SJSA1 (cell line): ENCODE data around the gene BEGAIN. TPM values are rescaled to one million over a fixed set of nuclear protein-coding genes. Genes with fewer than 3 reads are reported as not detected.
A peak's percentile ranks its signal among the peaks of the same experiment; 100 is the strongest.

Source experiments
- DNase-seq, 2 experiments: peaks; one replicate each; pipeline ENCODE4 v3.0.0-alpha.2; 2015 to 2020; ENCODE audit warnings: low spot score in 2 of 2, low read depth in 1 of 2
- H3K27ac ChIP-seq: fragments of 250-450 bp; sonication (Bioruptor Pico); 2 replicates; pipeline ENCODE4 v1.5.1; 2020; ENCODE audit warnings: mild to moderate bottlenecking, moderate library complexity
- H3K27me3 ChIP-seq: fragments of 250-450 bp; sonication (Bioruptor Pico); replicated peaks from 2 replicates; pipeline ENCODE4 v1.5.1; 2020; ENCODE audit warnings: mild to moderate bottlenecking, moderate library complexity
- H3K36me3 ChIP-seq: fragments of 250-450 bp; sonication (Bioruptor Pico); 2 replicates; pipeline ENCODE4 v1.5.1; 2020; ENCODE audit warnings: mild to moderate bottlenecking
- H3K4me1 ChIP-seq: fragments of 250-450 bp; sonication (Bioruptor Pico); replicated peaks from 2 replicates; pipeline ENCODE4 v1.6.1; 2021; ENCODE audit warnings: mild to moderate bottlenecking
- H3K4me3 ChIP-seq: fragments of 250-450 bp; sonication (Bioruptor Pico); 2 replicates; pipeline ENCODE4 v1.5.1; 2020; ENCODE audit warnings: mild to moderate bottlenecking
- H3K9me3 ChIP-seq: fragments of 250-450 bp; sonication (Bioruptor Pico); replicated peaks from 2 replicates; pipeline ENCODE4 v1.5.1; 2020; ENCODE audit warnings: mild to moderate bottlenecking
- total RNA-seq: library from RNA; depleted of rRNA; stranded (reverse); fragments of >200 nt; shearing (Covaris generic); gene quantifications from 2 replicates; pipeline ENCODE4 v1.2.3, GENCODE V29; 2014

Gene BEGAIN
- total RNA-seq, 1 experiment from 2014 or later = not detected

- H3K27ac ChIP-seq = no peak overlapping the region
Measured at GRCh38 chr14:100546051-100546443, 41.2 kb downstream of the BEGAIN start.

GRCh38 chr14:100545359-100545758, 41.9 kb downstream of the BEGAIN start:
- Histone ChIP-seq H3K4me3 (no peak overlapping the region), H3K9me3 (no peaks in the 10 kb centered on the region; the same call in 1 of the 2 replicates), H3K27ac (no peak overlapping the region), H3K4me1 (peaks cover 14% of the 10 kb centered on the region), H3K36me3 (no peaks in the 10 kb centered on the region), H3K27me3 (peaks cover 10% of the 10 kb centered on the region; the same call in 1 of the 2 replicates)
- no peak for DNase-seq

More at GRCh38 chr14:100546051-100546443, 41.2 kb downstream of the BEGAIN start:
- Histone ChIP-seq H3K9me3 (no peaks in the 10 kb centered on the region; the same call in 1 of the 2 replicates), H3K36me3 (no peaks in the 10 kb centered on the region), H3K27me3 (peaks cover 10% of the 10 kb centered on the region; the same call in 1 of the 2 replicates), H3K4me1 (peaks cover 14% of the 10 kb centered on the region), H3K4me3 (peak overlapping the region; percentile 33; the same call in 1 of the 2 replicates)
- DNase-seq = no peak

- DNase-seq = no peak
- Histone ChIP-seq H3K27ac (no peak overlapping the region), H3K9me3 (no peaks in the 10 kb centered on the region; the same call in 1 of the 2 replicates), H3K36me3 (no peaks in the 10 kb centered on the region), H3K4me3 (no peak overlapping the region), H3K27me3 (peaks cover 10% of the 10 kb centered on the region; the same call in 1 of the 2 replicates), H3K4me1 (peaks cover 14% of the 10 kb centered on the region)
Measured at GRCh38 chr14:100544506-100545141, 42.6 kb downstream of the BEGAIN start.

- no peaks in the 10 kb centered on the region; the same call in 1 of the 2 replicates for H3K9me3 ChIP-seq
- H3K4me1 ChIP-seq = peaks cover 14% of the 10 kb centered on the region
- DNase-seq = no peak
- no peak overlapping the region for H3K27ac ChIP-seq
- no peaks in the 10 kb centered on the region for H3K36me3 ChIP-seq
- no peak overlapping the region for H3K4me3 ChIP-seq
- peaks cover 10% of the 10 kb centered on the region; the same call in 1 of the 2 replicates for H3K27me3 ChIP-seq
Measured at GRCh38 chr14:100543471-100544455, 43.5 kb downstream of the BEGAIN start.

DNA sequence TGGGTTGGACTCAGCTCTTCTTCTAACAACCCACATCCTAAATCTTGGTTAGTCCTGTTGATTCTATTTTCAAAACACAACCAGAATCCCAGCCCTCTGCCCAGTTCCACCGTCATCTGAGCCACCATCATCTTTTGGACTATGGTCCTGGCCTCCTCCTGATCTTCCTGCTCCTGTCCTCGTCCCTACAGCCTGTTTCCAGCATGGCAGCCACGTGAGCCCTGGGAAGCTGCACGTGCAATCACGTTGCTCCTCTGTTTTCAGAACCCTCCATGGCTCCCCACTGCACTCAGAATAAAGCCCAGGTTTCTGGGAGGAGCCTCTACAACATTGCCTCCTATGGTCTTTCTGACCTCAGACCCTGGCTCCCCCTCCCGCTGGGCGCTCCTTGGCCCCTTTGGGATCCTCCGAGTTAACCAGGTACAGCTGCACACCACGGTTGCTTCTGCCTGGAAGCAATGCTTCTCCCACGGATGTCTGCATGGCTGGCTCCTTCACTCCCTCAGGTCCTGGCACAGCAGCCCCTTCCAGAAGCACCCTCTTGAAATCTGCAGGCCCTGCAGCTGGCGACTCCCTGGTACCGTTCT, 44.5 kb downstream of the BEGAIN start:
- H3K4me1 ChIP-seq = peaks cover 7% of the 10 kb centered on the region
- DNase-seq = no peak
- H3K27ac ChIP-seq = no peak overlapping the region
- no peaks in the 10 kb centered on the region for H3K9me3 ChIP-seq
- no peak overlapping the region for H3K4me3 ChIP-seq
- H3K27me3 ChIP-seq = peaks cover 4% of the 10 kb centered on the region; the same call in 1 of the 2 replicates
- H3K36me3 ChIP-seq = no peaks in the 10 kb centered on the region

GRCh38 chr14:100541621-100542560, 45.3 kb downstream of the BEGAIN start:
- H3K9me3 ChIP-seq = no peaks in the 10 kb centered on the region
- H3K36me3 ChIP-seq = no peaks in the 10 kb centered on the region
- no peak for DNase-seq
- H3K27ac ChIP-seq = no peak overlapping the region
- peaks cover 4% of the 10 kb centered on the region; the same call in 1 of the 2 replicates for H3K4me1 ChIP-seq
- H3K4me3 ChIP-seq = no peak overlapping the region
- H3K27me3 ChIP-seq = no peaks in the 10 kb centered on the region

DNA sequence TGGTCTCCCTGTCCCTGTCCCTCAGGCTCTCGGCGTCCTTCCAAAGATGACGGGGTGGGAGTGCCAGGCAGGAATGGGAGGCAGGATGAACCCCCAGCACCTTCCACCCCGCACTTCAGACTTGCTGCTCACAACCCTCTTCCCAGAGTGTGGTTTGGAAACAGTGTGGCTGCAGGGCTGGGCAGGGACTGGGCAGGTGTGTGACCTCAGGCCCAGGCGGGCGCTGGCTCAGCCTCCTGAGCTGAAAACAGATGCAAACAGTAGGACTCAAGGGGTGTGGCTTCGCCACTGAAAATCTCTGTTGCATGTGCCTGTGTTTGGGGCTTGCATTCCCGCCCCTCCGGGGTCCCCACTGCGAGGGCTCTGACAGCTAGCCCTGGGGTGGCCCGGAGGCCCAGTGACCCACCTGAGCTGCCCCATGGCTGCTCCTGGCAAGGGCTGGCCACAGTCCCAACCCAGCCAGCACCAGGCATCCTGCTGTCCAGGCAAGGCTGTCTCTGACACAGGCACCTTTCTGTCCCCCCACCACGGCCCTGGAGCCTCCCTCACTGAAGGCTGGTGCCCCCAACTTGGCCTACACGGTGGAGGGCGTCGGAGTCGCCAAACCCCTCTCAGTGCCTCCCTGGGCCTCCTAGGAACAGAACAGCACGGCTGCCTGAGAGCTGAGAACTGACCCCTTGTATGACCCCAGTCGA, 46.1 kb downstream of the BEGAIN start:
- no peaks in the 10 kb centered on the region for H3K27me3 ChIP-seq
- no peaks in the 10 kb centered on the region for H3K36me3 ChIP-seq
- H3K9me3 ChIP-seq = no peaks in the 10 kb centered on the region
- no peak overlapping the region for H3K4me3 ChIP-seq
- no peaks in the 10 kb centered on the region for H3K4me1 ChIP-seq
- no peak for DNase-seq
- H3K27ac ChIP-seq = no peak overlapping the region

- Histone ChIP-seq H3K9me3 (no peaks in the 10 kb centered on the region), H3K27me3 (no peaks in the 10 kb centered on the region), H3K36me3 (no peaks in the 10 kb centered on the region), H3K4me3 (no peak overlapping the region), H3K27ac (no peak overlapping the region), H3K4me1 (no peaks in the 10 kb centered on the region)
- no peak for DNase-seq
Measured at GRCh38 chr14:100540141-100540925, 46.9 kb downstream of the BEGAIN start.

- DNase-seq = no peak
- Histone ChIP-seq H3K27me3 (no peaks in the 10 kb centered on the region), H3K9me3 (no peaks in the 10 kb centered on the region), H3K4me1 (no peaks in the 10 kb centered on the region), H3K4me3 (no peak overlapping the region), H3K27ac (no peak overlapping the region), H3K36me3 (no peaks in the 10 kb centered on the region)
Measured at GRCh38 chr14:100539766-100540140, 47.5 kb downstream of the BEGAIN start.

GRCh38 chr14:100539003-100539660, 48.1 kb downstream of the BEGAIN start:
- Histone ChIP-seq H3K4me3 (no peak overlapping the region), H3K27me3 (no peaks in the 10 kb centered on the region), H3K4me1 (no peaks in the 10 kb centered on the region), H3K36me3 (no peaks in the 10 kb centered on the region), H3K9me3 (no peaks in the 10 kb centered on the region), H3K27ac (no peak overlapping the region)
- DNase-seq = no peak

DNA sequence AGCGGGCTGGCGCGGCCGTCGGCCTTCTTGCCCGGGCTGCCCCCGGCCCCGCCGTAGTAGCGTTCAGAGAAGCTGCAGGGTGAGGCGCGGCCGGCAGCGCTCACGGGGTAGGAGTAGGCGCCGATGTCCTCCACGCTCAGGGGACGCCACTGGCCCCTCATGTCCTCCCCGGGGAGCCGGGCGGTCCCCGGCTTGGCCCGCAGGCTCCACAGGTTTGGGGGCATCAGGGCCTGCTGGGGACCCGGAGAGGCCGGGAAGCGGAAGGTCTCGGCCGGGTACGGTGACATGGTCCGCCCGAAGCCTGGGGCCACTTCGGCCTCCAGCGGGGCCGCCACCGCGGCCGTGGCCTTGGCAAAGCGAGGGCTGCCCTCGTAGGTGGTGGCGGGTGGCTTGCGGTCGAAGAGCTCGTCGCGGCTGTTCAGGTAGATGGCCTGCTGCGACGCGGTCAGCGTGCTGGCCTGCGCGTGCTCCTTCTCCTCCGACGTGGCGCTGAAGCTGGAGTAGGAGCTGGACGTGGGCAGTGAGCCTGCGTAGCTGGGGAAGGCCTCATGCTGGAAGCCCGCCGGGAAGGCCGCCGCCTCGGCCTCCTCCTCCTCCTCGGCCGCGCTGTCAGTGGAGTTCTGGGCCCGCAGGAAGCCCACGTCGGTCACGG, 48.7 kb downstream of the BEGAIN start:
- no peak for DNase-seq
- Histone ChIP-seq H3K36me3 (no peaks in the 10 kb centered on the region), H3K27ac (no peak overlapping the region), H3K27me3 (no peaks in the 10 kb centered on the region), H3K9me3 (no peaks in the 10 kb centered on the region), H3K4me3 (no peak overlapping the region), H3K4me1 (no peaks in the 10 kb centered on the region)
